ELR (cell line): ENCODE data around the gene TBX4.
A peak's percentile ranks its signal among the peaks of the same experiment; 100 is the strongest.

Source experiments
- DNase-seq: peaks from one replicate; pipeline ENCODE4 v3.0.0-alpha.2; 2015; ENCODE audit warnings: low read depth

Gene TBX4

GRCh38 chr17:61465550-61466237 lies 13.5 kb downstream of the TBX4 start:
- DNase-seq, result no peak

GRCh38 chr17:61466246-61466645 lies 14.0 kb downstream of the TBX4 start:
- DNase-seq, result no peak

- DNase-seq, result peak; percentile 65
Observed at GRCh38 chr17:61467416-61468262, 15.4 kb downstream of the TBX4 start.

GRCh38 chr17:61468263-61468907 lies 16.2 kb downstream of the TBX4 start:
- peak; percentile 59 for DNase-seq

GRCh38 chr17:61469474-61469873 lies 17.3 kb downstream of the TBX4 start:
- DNase-seq, result no peak

GRCh38 chr17:61469949-61470348 lies 17.7 kb downstream of the TBX4 start:
- no peak for DNase-seq

GRCh38 chr17:61470530-61471136 lies 18.4 kb downstream of the TBX4 start:
- DNase-seq, result no peak

- DNase-seq, result peak; percentile 83
Observed at GRCh38 chr17:61474235-61474927, 22.2 kb downstream of the TBX4 start.

GRCh38 chr17:61474934-61475333 lies 22.7 kb downstream of the TBX4 start:
- DNase-seq, result no peak

GRCh38 chr17:61475726-61476125 lies 23.5 kb downstream of the TBX4 start:
- peak; percentile 61 for DNase-seq

GRCh38 chr17:61476476-61477203 lies 24.4 kb downstream of the TBX4 start:
- DNase-seq, result no peak

- DNase-seq, result no peak
Observed at GRCh38 chr17:61477204-61477834, 25.1 kb downstream of the TBX4 start.

- no peak for DNase-seq
Observed at GRCh38 chr17:61478026-61478789, 26.0 kb downstream of the TBX4 start.

- DNase-seq, result no peak
Observed at GRCh38 chr17:61478790-61479492, 26.7 kb downstream of the TBX4 start.

GRCh38 chr17:61479493-61480413 lies 27.5 kb downstream of the TBX4 start:
- no peak for DNase-seq

GRCh38 chr17:61480414-61480807 lies 28.2 kb downstream of the TBX4 start:
- no peak for DNase-seq

GRCh38 chr17:61481421-61481820 lies 29.2 kb downstream of the TBX4 start:
- no peak for DNase-seq

GRCh38 chr17:61482467-61482866 lies 30.2 kb downstream of the TBX4 start:
- no peak for DNase-seq
